Measurements from ENCODE around the gene KLHDC4.

KLHDC4 gene

GRCh38 chr16:87662254-87663204, 103.3 kb downstream of the KLHDC4 start:
- FAIRE-seq (no peak), DNase-seq (ENCODE audit: insufficient read length, low spot score) (no peak)
- TF ChIP-seq POU2F2 (IDR thresholded peaks at IDR 0.05; ENCODE audit: low read depth, low read length), result no peak
- TF ChIP-seq SPI1 (IDR thresholded peaks at IDR 0.05; ENCODE audit: low read depth, low read length), result no peak
- no peak for TF ChIP-seq POLR2AphosphoS5 (IDR thresholded peaks at IDR 0.05; ENCODE audit: low read depth, low read length)
- TF ChIP-seq TAF1 (IDR thresholded peaks at IDR 0.05; ENCODE audit: low read depth, low read length), result no peak
- TF ChIP-seq PAX5 (IDR thresholded peaks at IDR 0.05; ENCODE audit: insufficient read depth, low read length, severe bottlenecking), result no peak
- no peak for TF ChIP-seq POLR2A (IDR thresholded peaks at IDR 0.05; ENCODE audit: low read depth, low read length)

- peak; percentile 68 for DNase-seq (ENCODE audit: insufficient read length, low spot score)
These were observed 104.2 kb downstream of the KLHDC4 start for GRCh38 chr16:87661561-87661960.

GRCh38 chr16:87658564-87659225, 107.1 kb downstream of the KLHDC4 start:
- FAIRE-seq, result no peak
- DNase-seq (ENCODE audit: insufficient read length, low spot score), result no peak
- TF ChIP-seq SPI1 (IDR thresholded peaks at IDR 0.05; ENCODE audit: low read depth, low read length) (no peak), POU2F2 (IDR thresholded peaks at IDR 0.05; ENCODE audit: low read depth, low read length) (no peak), POLR2A (IDR thresholded peaks at IDR 0.05; ENCODE audit: low read depth, low read length) (no peak), PAX5 (IDR thresholded peaks at IDR 0.05; ENCODE audit: insufficient read depth, low read length, severe bottlenecking) (no peak), POLR2AphosphoS5 (IDR thresholded peaks at IDR 0.05; ENCODE audit: low read depth, low read length) (no peak), TAF1 (IDR thresholded peaks at IDR 0.05; ENCODE audit: low read depth, low read length) (no peak)

More at GRCh38 chr16:87661561-87661960, 104.2 kb downstream of the KLHDC4 start:
- TF ChIP-seq POLR2AphosphoS5 (IDR thresholded peaks at IDR 0.05; ENCODE audit: low read depth, low read length), result no peak
- TF ChIP-seq TAF1 (IDR thresholded peaks at IDR 0.05; ENCODE audit: low read depth, low read length), result no peak
- TF ChIP-seq SPI1 (IDR thresholded peaks at IDR 0.05; ENCODE audit: low read depth, low read length), result no peak
- TF ChIP-seq POU2F2 (IDR thresholded peaks at IDR 0.05; ENCODE audit: low read depth, low read length), result no peak
- TF ChIP-seq POLR2A (IDR thresholded peaks at IDR 0.05; ENCODE audit: low read depth, low read length), result no peak
- FAIRE-seq, result no peak

Measured in GM12891 (cell line).